Activated CD4-positive, alpha-beta T cell treated with anti-CD3 and anti-CD28 coated beads for 36 hours (primary cell): Measurements from ENCODE around the gene SEC16A. TPM values are rescaled to one million over a fixed set of nuclear protein-coding genes. Genes with fewer than 3 reads are reported as not detected.

Experiments used
- ATAC-seq: fragments of 200-7000 bp; cut with Tn5 transposase; one replicate; pipeline ENCODE4 v1.10.0; 2021; ENCODE audit warnings: mild to moderate bottlenecking, moderate library complexity
- CTCF ChIA-PET: fragments of 350-600 bp; sonication (Branson Sonifier 250); formaldehyde crosslinking; loops from one replicate; lab custom pipeline; 2021; ENCODE audit warnings: antibody characterized with exemption; lab: Charles Lee
- POLR2A ChIA-PET: fragments of 350-600 bp; sonication (Branson Sonifier 250); formaldehyde crosslinking; loops from one replicate; lab custom pipeline; 2021; ENCODE audit warnings: antibody characterized with exemption, inconsistent platforms; lab: Charles Lee
- DNase-seq: peaks from one replicate; pipeline ENCODE4 v3.0.0-alpha.2; 2020
- H3K27ac Mint-ChIP-seq: one replicate; pipeline ENCODE4 v1.8.0; 2021; ENCODE audit warnings: mixed read lengths
- H3K27me3 Mint-ChIP-seq: one replicate; pipeline ENCODE4 v1.8.0; 2021; ENCODE audit warnings: mixed read lengths
- H3K36me3 Mint-ChIP-seq: one replicate; pipeline ENCODE4 v1.8.0; 2021; ENCODE audit warnings: low read depth, mixed read lengths
- H3K4me1 Mint-ChIP-seq: one replicate; pipeline ENCODE4 v1.8.0; 2021; ENCODE audit warnings: mixed read lengths
- H3K4me3 Mint-ChIP-seq: one replicate; pipeline ENCODE4 v1.8.0; 2021; ENCODE audit warnings: mild to moderate bottlenecking, moderate library complexity, mixed read lengths
- H3K9me3 Mint-ChIP-seq: one replicate; pipeline ENCODE4 v1.8.0; 2021; ENCODE audit warnings: low read depth, mixed read lengths
- intact Hi-C, 2 experiments: fragments of 100-400 bp; cut with DNase I in 1 of 2; cut with micrococcal nuclease in 1 of 2; formaldehyde crosslinking; loops; one replicate each; pipeline versions ENCODE4 v1.14.2 to v1.15.1; 2022 to 2024; cut with DNase I, micrococcal nuclease
- total RNA-seq, 2 experiments: library from RNA; stranded (reverse); gene quantifications; one replicate each; pipeline ENCODE4 v1.2.3, GENCODE V29; 2021

SEC16A gene
- total RNA-seq, 2 experiments from 2014 or later = 62.7 TPM

DNA sequence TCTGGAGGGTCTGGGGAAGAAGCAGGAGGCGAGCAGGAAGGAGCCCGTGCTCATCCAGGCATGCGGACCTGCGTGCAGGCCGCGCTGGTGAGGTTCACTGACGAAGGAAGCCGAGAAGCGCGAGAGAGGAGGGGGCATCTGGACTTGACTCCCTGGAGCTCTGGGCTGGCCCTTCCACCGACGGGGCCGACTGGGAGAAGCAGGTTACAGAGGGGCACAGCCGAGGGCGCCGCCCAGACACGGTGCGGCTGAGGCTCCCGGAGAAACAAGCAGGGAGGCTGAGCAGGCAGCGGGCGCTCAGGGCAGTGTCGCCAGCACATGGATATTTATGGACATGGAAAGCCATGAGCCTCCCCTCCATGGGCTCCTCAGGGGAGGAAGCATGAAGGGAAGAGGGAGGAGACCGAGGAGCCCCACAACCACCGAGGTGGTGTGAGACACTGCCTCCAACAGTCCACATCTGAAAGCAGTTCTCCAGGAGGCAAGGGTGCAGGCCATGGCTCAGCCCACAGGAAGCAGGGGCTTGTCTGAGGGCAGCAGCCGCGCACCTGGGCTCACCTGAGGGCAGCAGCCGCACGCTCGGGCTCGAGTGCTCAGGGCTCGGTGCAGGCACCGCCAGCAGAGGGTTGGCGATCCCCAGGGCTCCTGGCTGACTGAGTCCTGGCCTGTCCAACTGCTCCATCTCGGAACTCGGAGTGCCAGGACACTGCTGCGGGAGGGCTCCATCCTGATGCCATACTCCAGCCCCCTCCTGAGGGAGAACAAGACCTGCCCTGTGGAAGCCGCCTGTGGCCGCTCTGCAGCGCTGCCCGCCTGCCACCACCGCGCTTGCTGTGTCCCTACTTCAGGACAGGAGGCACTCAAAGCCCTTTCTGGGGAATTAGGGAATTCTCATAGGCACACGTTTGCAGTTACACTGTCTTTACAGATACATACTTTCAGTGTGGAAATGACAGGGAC lies 27.5 kb downstream of the SEC16A start:
- H3K36me3 Mint-ChIP-seq = peaks cover 55% of the 10 kb centered on the region
- intact Hi-C loops = no loop called here
- no peak overlapping the region for H3K4me3 Mint-ChIP-seq
- H3K27ac Mint-ChIP-seq = no peak overlapping the region
- no peaks in the 10 kb centered on the region for H3K4me1 Mint-ChIP-seq
- DNase-seq (no peak), ATAC-seq (no peak)
- ChIA-PET POLR2A (no interaction called here), CTCF (no interaction called here)
- H3K27me3 Mint-ChIP-seq = no peaks in the 10 kb centered on the region
- H3K9me3 Mint-ChIP-seq = no peaks in the 10 kb centered on the region

DNA sequence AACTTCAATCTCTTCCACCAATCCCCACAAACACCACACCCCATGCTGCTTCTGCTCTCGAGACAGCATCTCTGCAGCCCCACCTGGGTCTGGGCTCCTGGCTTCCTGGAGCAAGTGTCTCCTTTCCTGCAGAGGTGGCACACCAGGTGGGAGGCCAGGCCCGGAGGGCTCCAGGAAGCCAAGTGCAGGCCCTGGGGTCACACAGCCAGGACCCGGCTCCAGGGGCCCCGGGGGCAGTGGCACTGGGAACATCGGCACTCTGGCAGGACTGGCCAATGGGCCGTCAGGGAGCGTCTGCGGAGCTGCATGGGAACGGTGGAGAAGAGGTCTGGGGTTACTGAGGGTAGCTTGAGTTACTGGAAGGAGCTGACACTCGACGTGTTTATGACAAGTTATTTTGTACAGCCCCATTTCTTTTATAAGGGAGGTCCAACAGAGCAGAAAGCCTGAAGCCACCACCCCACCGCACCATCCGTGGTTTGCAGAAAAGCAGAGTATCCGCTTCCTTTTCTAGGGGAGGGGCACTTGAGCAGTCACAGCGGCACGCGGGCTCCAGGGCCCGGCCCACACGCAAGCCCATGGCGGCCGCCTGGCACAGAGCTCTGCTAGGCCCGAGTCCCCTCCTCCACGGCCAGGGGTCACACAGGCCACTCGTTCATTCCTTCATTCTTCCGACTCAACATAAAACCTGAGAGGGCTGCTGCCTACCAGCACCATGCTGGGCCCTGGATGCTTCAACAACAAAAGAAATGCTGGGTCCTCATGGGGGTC lies 28.6 kb downstream of the SEC16A start:
- no peaks in the 10 kb centered on the region for H3K9me3 Mint-ChIP-seq
- H3K4me3 Mint-ChIP-seq = no peak overlapping the region
- peaks cover 51% of the 10 kb centered on the region for H3K36me3 Mint-ChIP-seq
- no peaks in the 10 kb centered on the region for H3K27me3 Mint-ChIP-seq
- ChIA-PET POLR2A (interaction anchor here (0.6 kb wide), 1 partner anchor 522 kb away, joined by 3 read pairs; no protein-coding TSS in a partner anchor), CTCF (interaction anchor here (1.2 kb wide), 1 partner anchor 11 kb away, joined by 5 read pairs; no protein-coding TSS in a partner anchor)
- no peak for DNase-seq
- intact Hi-C loops = no loop called here
- no peaks in the 10 kb centered on the region for H3K4me1 Mint-ChIP-seq
- ATAC-seq = no peak
- H3K27ac Mint-ChIP-seq = no peak overlapping the region

DNA sequence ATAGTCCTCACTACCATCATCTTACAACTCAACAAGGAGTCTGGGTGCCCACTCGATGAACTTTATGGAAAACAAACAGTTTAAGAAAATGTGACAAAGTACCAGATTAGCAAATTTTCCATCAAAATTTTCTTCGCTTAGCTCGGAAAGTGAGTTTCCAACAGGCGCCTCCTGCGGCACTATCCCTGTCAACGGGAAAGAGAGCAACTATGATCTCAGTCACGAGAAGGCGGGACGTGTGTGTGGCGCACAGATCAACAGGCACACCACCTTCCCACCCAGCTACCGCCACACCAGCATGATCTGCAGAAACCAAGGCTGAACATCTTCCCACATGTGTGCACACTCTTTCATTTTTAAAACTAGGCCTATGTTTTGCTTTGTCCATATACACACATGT lies 29.5 kb downstream of the SEC16A start:
- intact Hi-C loops = no loop called here
- ATAC-seq (no peak), DNase-seq (no peak)
- Mint-ChIP-seq H3K4me1 (no peaks in the 10 kb centered on the region), H3K4me3 (no peak overlapping the region), H3K9me3 (no peaks in the 10 kb centered on the region), H3K27me3 (no peaks in the 10 kb centered on the region), H3K36me3 (peaks cover 46% of the 10 kb centered on the region), H3K27ac (no peak overlapping the region)
- POLR2A ChIA-PET = interaction anchor here (1.1 kb wide), 1 partner anchor 8 kb away, joined by 3 read pairs; no protein-coding TSS in a partner anchor
- CTCF ChIA-PET = interaction anchor here (0.7 to 1.2 kb wide), 3 partner anchors 10 to 97 kb away, joined by 3 to 5 read pairs (median 3); no protein-coding TSS in a partner anchor

DNA sequence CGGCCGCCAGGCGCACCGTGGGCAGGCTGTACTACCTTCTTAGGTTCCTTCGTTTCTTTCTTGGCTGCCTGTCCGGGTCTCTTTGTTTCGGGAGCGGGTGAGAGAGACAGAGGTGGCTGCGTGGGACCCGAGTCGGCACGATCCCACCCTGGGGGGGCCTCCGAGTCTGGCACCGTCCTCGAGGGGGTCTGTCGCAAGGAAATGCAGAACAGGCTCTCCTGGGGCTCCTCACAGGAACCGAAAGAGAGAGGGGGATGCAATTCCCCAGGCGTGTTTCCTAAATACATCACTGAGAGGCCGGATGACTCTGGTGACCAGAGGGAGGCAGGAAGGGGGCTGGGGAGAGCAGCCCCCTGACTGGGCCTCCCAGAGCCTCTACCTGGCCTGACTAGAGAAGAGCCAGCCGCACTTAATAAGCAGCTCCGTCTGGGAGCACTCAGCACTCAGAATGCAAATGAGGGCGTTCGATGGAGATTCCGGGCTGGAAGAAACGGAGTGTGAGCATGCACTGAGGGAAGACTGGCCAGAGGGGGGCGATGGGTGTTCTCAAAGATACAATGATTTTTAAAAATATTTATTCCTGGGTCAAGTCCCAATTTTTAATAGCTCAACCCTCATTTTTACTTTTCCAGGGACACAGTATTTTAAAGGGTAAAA lies 31.5 kb downstream of the SEC16A start:
- no peak for ATAC-seq
- DNase-seq = no peak
- no peak overlapping the region for H3K27ac Mint-ChIP-seq
- H3K4me3 Mint-ChIP-seq = no peak overlapping the region
- intact Hi-C loops = no loop called here
- no peaks in the 10 kb centered on the region for H3K27me3 Mint-ChIP-seq
- no peaks in the 10 kb centered on the region for H3K4me1 Mint-ChIP-seq
- H3K36me3 Mint-ChIP-seq = peaks cover 52% of the 10 kb centered on the region
- no peaks in the 10 kb centered on the region for H3K9me3 Mint-ChIP-seq
- CTCF ChIA-PET = no interaction called here
- POLR2A ChIA-PET = no interaction called here

DNA sequence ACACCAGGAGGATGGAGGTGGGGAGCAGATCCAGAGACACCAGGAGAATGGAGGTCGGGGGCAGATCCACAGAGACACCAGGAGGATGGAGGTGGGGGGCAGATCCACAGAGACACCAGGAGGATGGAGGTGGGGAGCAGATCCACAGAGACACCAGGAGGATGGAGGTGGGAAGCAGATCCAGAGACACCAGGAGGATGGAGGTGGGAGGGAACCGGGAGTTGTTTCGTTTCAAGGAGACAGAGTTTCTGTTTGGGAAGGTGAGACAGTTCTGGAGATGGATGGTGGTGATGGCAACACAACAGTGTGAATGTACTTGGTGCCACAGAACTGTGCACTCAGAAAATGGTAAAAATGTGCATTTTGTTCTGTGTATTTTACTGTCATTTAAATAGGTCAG lies 34.2 kb downstream of the SEC16A start:
- Mint-ChIP-seq H3K9me3 (no peaks in the 10 kb centered on the region), H3K27me3 (no peaks in the 10 kb centered on the region), H3K4me1 (no peaks in the 10 kb centered on the region), H3K4me3 (no peak overlapping the region), H3K36me3 (peaks cover 55% of the 10 kb centered on the region), H3K27ac (no peak overlapping the region)
- DNase-seq (no peak), ATAC-seq (no peak)
- intact Hi-C loops = no loop called here
- ChIA-PET CTCF (no interaction called here), POLR2A (no interaction called here)

DNA sequence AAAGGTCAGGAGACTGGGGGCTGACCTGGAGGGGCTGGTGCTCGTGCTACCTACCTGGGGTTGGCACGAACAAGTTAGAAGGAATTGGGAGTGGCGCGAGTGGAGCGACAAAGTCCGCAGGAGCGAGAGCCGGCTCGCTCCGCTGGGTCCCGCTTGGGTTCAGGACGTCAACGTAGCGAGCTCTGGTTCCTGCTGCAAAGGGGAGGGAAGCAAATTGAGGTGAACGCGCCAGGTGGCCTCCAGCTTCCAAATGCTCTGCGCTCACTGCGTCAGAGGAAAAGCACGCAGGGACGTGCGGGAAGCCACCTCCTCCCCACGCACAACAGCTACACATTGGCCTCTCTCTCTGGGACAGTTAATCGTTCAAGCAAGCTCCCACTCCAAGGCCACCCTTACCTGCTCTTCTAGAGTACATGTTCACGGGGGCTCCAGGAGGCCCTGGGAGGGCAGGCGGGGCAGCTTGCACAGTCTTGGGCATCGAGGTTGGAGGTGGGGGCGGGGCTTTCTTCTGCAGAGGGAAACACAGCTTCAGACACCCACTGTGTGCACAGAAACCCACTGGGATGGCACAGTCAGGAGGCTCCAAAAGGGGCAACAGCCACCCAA lies 35.6 kb downstream of the SEC16A start:
- Mint-ChIP-seq H3K9me3 (no peaks in the 10 kb centered on the region), H3K4me3 (no peak overlapping the region), H3K36me3 (peaks cover 56% of the 10 kb centered on the region), H3K4me1 (no peaks in the 10 kb centered on the region), H3K27me3 (no peaks in the 10 kb centered on the region), H3K27ac (no peak overlapping the region)
- no peak for ATAC-seq
- intact Hi-C loops = no loop called here
- no peak for DNase-seq
- CTCF ChIA-PET = interaction anchor here (0.6 kb wide), 1 partner anchor 25 kb away, joined by 4 read pairs; no protein-coding TSS in a partner anchor
- POLR2A ChIA-PET = no interaction called here

DNA sequence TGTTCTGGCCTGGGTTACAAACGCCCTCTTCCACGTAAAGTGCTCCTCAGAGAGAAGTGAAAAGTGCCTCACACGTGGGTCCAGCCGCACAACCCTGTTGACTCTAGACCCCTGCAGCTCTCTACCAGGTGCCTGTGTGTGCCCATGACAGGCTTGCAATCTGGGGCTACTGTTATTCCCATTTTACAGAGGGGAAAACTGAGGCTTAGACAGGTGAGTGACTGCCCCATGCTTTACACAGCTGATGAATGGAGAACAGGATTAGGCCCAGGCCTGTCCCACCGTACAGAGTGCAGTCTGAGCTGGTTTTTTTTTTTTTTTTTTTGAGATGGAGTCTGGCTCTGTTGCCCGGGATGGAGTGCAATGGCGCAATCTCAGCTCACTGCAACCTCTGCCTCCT lies 37.0 kb downstream of the SEC16A start:
- POLR2A ChIA-PET = interaction anchor here (1.0 kb wide), 1 partner anchor 7 kb away, joined by 3 read pairs; no protein-coding TSS in a partner anchor
- Mint-ChIP-seq H3K9me3 (no peaks in the 10 kb centered on the region), H3K4me3 (no peak overlapping the region), H3K27me3 (no peaks in the 10 kb centered on the region), H3K27ac (no peak overlapping the region), H3K4me1 (no peaks in the 10 kb centered on the region), H3K36me3 (peaks cover 48% of the 10 kb centered on the region)
- CTCF ChIA-PET = no interaction called here
- ATAC-seq (no peak), DNase-seq (no peak)
- intact Hi-C loops = no loop called here

DNA sequence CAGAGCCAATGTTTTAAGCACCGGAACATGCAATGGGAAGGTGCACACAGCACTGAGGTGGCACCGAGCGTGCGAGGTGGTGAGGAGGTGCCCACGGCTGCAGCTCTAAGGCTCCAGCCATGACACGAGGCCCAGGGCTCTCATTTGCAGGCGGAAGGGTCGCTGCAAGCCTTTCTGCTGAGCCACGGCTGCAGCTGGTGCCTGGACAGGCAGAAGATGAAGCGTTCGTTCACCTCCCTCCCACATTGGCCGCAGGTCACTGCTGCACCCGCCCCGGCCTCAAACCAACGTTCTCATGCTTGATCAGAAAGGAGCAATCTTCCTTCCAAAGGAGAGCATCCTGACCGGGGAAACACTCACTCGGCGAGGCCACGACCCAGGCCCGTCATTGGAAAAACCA lies 38.7 kb downstream of the SEC16A start:
- Mint-ChIP-seq H3K4me1 (no peaks in the 10 kb centered on the region), H3K9me3 (no peaks in the 10 kb centered on the region), H3K36me3 (peaks cover 43% of the 10 kb centered on the region), H3K27me3 (no peaks in the 10 kb centered on the region), H3K27ac (no peak overlapping the region), H3K4me3 (no peak overlapping the region)
- intact Hi-C loops = no loop called here
- ATAC-seq (no peak), DNase-seq (no peak)
- ChIA-PET POLR2A (interaction anchor here (0.8 kb wide), 1 partner anchor 85 kb away, joined by 3 read pairs; no protein-coding TSS in a partner anchor), CTCF (interaction anchor here (1.3 kb wide), 1 partner anchor 10 kb away, joined by 5 read pairs; no protein-coding TSS in a partner anchor)

DNA sequence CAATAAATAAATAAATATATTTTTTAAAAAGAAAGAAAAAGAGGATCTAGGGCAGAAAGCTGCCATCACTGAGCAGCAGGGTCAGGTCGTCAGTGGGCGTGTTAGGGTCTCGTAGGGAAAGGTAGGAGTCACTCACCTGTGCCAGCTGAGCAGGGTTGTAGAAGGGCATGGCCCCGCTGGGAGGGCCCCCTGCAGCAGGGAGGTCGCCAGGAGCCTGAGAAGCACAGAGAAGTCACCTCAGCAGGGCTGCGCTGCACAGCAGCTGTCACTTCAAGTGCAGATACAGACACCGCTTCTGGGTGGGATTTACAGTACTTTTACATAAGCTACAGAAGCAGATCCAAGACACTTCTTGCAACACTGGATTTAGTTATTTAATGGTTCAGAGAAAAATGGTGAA lies 39.2 kb downstream of the SEC16A start:
- H3K9me3 Mint-ChIP-seq = no peaks in the 10 kb centered on the region
- intact Hi-C loops = no loop called here
- ChIA-PET POLR2A (interaction anchor here (0.8 kb wide), 1 partner anchor 86 kb away, joined by 3 read pairs; no protein-coding TSS in a partner anchor), CTCF (interaction anchor here (1.3 kb wide), 1 partner anchor 10 kb away, joined by 5 read pairs; no protein-coding TSS in a partner anchor)
- no peaks in the 10 kb centered on the region for H3K27me3 Mint-ChIP-seq
- ATAC-seq (no peak), DNase-seq (no peak)
- no peak overlapping the region for H3K4me3 Mint-ChIP-seq
- H3K36me3 Mint-ChIP-seq = peaks cover 43% of the 10 kb centered on the region
- H3K4me1 Mint-ChIP-seq = no peaks in the 10 kb centered on the region
- H3K27ac Mint-ChIP-seq = no peak overlapping the region

DNA sequence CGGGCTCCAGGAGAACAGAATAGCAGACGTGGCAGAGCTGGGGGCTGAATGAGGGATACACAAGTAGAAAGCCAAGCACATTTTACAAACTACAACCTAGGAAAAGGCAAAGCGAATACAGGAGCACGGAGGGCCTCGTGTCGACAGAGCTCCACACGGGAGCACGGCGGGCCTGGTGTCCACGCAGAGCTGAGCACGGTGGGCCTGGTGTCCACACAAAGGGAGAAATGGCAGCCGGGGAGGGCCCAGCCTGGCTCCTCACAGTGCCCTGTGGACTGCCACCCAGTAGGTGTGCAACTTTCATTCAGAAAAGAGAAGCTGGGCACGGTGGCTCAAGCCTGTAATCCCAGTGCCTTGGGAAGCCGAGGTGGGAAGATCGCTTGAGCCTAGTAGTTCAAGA lies 39.8 kb downstream of the SEC16A start:
- no peaks in the 10 kb centered on the region for H3K27me3 Mint-ChIP-seq
- no peak for DNase-seq
- ChIA-PET CTCF (interaction anchor here (0.9 to 1.3 kb wide), 2 partner anchors 11 to 30 kb away, joined by 3 to 5 read pairs; no protein-coding TSS in a partner anchor), POLR2A (no interaction called here)
- H3K27ac Mint-ChIP-seq = no peak overlapping the region
- ATAC-seq = no peak
- no peaks in the 10 kb centered on the region for H3K9me3 Mint-ChIP-seq
- H3K4me1 Mint-ChIP-seq = peaks cover 4% of the 10 kb centered on the region
- H3K36me3 Mint-ChIP-seq = peaks cover 40% of the 10 kb centered on the region
- intact Hi-C loops = no loop called here
- H3K4me3 Mint-ChIP-seq = no peak overlapping the region
